OCI-M2 (cell line): ENCODE data around the gene IRX3.
"Not testable (repeated sequence)": the region's sequence is repeated elsewhere in the genome, so short reads cannot be mapped to it uniquely, and the experiment has no call there.

Experiments used
- DNase-seq: peaks from one replicate; lab custom pipeline; 2025; ENCODE audit not compliant: unreplicated experiment; lab: John Stamatoyannopoulos, UW

Gene IRX3

DNA sequence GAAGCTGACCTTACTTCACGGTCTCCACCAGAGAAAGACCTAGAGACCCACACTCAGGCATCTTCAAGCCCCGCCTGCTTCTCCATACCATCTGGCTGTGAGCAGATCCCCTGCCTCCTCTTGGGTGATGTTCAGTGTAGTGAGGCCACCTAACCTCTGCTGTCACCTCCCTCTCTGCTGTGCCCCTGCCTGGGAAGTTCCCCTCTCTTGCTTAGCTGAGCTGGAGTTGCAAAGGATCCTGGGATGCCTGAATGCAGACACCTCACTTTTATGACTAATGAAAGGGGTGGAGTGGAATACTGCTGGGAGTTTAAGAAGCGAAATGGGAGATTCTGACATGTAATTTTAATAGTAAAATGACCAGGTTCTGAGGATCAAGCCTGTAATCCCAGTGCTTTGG lies 5.8 kb downstream of the IRX3 start:
- DNase-seq: no peak

GRCh38 chr16:54277845-54278703 lies 8.5 kb downstream of the IRX3 start:
- DNase-seq: no peak

GRCh38 chr16:54275956-54276355 lies 10.6 kb downstream of the IRX3 start:
- DNase-seq: no peak

DNA sequence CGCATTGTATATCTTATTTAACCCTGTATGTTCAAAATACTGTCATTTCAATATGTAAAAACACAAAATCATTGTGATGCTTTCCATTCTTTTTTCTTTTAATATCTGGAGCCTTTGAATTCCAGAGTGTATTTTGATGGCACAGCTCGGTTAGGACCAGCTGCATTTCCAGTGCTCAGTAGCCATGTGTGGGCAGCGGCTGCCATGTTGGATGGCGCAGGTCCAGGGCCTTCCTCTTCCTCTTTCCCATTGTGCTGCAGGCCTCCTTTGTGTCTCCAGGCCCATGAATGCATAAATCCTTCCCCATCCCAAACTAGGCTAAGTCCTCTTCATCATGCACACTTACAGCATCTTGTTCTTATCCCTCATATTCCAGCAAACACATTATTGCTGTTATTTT lies 13.0 kb downstream of the IRX3 start:
- no peak for DNase-seq

GRCh38 chr16:54270711-54271110 lies 15.9 kb downstream of the IRX3 start:
- no peak for DNase-seq

GRCh38 chr16:54269461-54269860 lies 17.1 kb downstream of the IRX3 start:
- DNase-seq: no peak

- DNase-seq: no peak
Observed at GRCh38 chr16:54268766-54269165, 17.8 kb downstream of the IRX3 start.

DNA sequence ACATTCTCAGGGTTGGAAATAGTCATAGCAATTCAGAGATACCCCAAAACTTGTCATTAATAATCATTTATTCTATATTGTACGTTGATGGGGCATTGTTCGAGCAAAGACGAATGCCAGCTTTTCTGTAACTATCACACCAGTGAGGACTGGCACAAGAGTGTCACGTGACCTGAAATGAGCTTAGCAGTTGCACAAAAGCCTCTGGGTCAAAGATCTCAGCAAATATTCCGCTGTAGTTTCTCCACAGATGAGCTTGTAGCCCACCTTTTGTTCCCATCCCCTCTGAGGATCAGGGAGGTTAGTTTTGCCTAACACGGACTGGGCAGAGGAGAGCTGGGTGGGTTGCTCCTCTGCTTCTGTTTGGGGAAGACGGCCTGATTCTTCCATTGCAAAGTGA lies 18.2 kb downstream of the IRX3 start:
- DNase-seq: no peak

- DNase-seq: no peak
Observed at GRCh38 chr16:54266363-54266955, 20.1 kb downstream of the IRX3 start.

GRCh38 chr16:54265575-54266107 lies 20.9 kb downstream of the IRX3 start:
- no peak for DNase-seq

DNA sequence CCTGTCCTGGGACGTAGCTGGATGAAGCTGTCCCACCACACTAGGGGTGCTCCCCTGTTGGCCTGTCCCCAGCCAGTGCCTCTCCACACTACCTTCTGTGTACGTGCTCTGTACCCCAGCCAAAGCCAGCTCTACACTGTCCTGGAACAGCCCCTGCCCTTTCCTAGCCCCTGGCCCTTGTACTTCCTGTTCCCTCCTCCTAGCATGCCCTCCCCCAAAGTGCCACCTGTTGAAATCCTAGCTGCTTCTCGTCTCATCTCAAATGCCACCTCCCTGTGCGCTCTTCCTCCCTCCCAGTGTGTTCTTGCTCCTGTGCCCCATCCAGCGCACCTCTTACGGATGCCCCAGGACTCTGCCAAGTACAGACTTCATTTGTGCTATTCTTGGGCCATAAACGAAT lies 33.5 kb downstream of the IRX3 start:
- no peak for DNase-seq

- DNase-seq: no peak
Observed at GRCh38 chr16:54248863-54249710, 37.5 kb downstream of the IRX3 start.

- DNase-seq: not testable (repeated sequence)
Observed at GRCh38 chr16:54247705-54248104, 38.9 kb downstream of the IRX3 start.

GRCh38 chr16:54246454-54246821 lies 40.1 kb downstream of the IRX3 start:
- no peak for DNase-seq

GRCh38 chr16:54245788-54246453 lies 40.7 kb downstream of the IRX3 start:
- DNase-seq: no peak

DNA sequence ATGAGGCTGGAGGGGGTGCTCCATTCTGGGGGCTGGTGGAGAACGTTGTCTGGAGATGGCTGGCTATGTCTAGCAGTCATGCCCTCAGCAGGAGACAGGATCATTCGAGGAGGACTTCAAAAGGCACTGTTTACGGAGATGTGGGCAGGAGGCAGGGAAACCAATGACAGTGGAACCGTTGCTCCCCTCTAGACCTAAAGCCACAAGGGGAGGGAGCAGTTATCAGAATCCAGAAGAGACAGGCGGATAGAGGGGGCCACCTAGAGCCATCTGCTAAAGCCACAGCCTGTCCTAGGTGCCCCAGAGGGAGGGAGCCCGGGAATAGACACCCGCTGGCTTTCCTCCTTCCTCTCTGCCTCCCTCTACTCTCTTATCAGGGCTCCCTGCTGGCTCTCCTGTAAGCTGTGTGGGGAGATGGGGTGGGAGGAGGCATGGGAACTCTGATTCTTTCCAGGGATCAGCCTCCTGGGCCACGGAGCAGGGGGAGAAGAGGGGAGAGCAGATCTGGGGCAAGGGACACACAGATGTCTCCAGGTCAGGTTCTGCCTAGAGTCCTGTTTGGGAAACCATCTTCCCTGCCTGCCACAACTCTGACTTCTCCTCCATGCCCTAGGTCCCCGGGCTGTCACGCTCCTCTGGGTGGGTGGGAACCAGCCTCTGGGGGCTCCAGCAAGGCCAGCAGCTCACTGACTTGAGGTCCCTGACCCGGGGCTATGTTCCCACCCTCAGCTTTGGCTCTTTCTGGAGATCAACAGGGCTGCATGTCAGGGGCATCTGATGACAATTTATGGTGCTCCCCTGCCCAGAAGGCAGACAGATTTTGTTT lies 42.3 kb downstream of the IRX3 start:
- DNase-seq: peak; percentile 1

DNA sequence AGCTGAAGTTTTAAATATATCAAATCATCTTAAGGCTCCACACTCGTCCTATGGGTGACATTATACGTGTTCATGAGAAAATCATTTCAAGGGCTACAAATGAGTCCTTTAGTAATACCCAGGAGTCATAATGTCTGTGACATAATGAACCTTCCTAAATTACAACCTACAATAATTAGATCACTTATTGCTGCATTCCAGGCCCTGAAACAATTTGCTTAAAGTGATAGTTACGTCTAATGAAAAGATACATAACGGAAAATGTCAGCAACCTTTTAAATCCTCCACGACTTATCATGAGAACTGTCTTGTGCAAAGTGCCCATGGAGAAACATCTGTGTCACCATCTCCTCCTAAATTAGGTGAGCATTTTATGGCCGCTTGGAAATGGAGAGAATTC lies 43.4 kb downstream of the IRX3 start:
- DNase-seq: no peak

GRCh38 chr16:54242199-54242598 lies 44.4 kb downstream of the IRX3 start:
- DNase-seq: no peak

DNA sequence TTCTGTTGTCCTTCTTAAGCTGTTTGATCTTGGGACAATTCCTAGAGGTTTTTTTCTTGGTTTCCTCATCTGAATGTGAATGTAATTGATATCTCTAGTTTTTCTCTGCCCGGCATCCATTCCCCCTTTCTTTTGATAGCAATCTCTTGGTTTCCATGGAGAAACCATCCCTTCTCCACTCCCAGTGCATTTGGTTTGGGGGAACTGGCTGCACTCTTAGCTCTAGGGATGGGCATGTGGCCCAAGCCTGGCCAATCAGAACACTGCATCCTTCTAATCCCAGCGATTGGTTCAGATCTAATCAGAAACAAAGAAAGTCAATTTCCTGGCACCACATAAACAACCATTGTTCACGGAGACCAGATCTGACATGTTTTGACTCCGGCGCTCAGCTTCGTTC lies 45.1 kb downstream of the IRX3 start:
- no peak for DNase-seq
